Measurements from ENCODE around the gene TSHZ2. TPM values are rescaled to one million over a fixed set of nuclear protein-coding genes. Genes with fewer than 3 reads are reported as not detected.

TSHZ2 gene
- total RNA-seq, 1 experiment from 2014 or later = 0.07 TPM

- no peak for TF ChIP-seq SRF (IDR thresholded peaks at IDR 0.05; ENCODE audit: low read depth)
- TF ChIP-seq TCF7L2 (IDR thresholded peaks at IDR 0.05; ENCODE audit: borderline replicate concordance, extremely low read depth, insufficient read depth, insufficient read length) = no peak
- TF ChIP-seq POLR2AphosphoS5 (IDR thresholded peaks at IDR 0.05; ENCODE audit: low read depth, low read length) = no peak
- no peak for TF ChIP-seq ZFX (IDR thresholded peaks at IDR 0.05)
- no peak for TF ChIP-seq CBX3 (IDR thresholded peaks at IDR 0.05; ENCODE audit: low read depth)
- TF ChIP-seq JUND (IDR thresholded peaks at IDR 0.05) = no peak
- no peak for TF ChIP-seq SIN3A (IDR thresholded peaks at IDR 0.05; ENCODE audit: low read depth)
- TF ChIP-seq RAD21 (IDR thresholded peaks at IDR 0.05; ENCODE audit: low read depth) = no peak
Observed at GRCh38 chr20:53245574-53245973, 273.4 kb downstream of the TSHZ2 start (continued).

DNA sequence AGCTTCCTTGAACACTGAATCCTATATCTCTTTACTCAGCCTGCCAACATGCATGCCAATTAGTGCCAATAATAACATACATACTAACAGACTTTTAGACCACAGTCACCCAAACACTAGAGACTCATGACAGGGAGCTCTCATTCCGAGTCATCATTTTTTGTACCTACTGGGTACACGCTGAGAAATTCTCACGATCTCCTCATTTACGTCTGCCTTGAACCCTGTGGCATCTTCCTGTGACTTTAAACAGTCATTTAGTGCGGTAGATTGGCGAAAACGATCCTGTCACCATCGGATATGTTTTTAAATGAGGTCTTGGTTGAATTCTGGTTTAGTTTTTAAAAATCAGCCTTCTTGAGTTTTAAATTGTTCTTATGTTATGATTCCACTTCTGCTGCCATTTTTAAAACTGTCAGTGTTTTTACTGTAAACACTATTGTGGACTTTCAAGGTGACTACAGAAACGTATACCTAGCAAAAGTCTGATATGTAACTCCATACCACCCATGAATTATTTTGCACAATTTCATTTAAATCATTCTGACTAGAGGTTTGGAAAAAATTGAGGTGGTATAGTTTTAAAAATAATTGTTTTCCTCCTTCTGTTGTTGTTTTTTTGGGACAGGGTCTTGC is 275.4 kb downstream of the TSHZ2 start:
- no TSS peak for BruUV-seq (replicated peaks)
- RAD21 ChIA-PET (ENCODE audit: low non-redundant PET in 1 of 2, low total read pairs in 2 of 2, uncharacterized antibody in 2 of 2, unreplicated experiment in 2 of 2) = no interaction called here
- POLR2A ChIA-PET = interaction anchor here (0.5 kb wide), 1 partner anchor 274 kb away, joined by 4 read pairs; no protein-coding TSS in a partner anchor
- intact Hi-C loops (cut with micrococcal nuclease) = no loop called here
- Histone ChIP-seq H3K4me1 (ENCODE audit: control insufficient read depth in 1 of 2, insufficient read depth in 2 of 2, low read length in 2 of 2) (no peaks in the 10 kb centered on the region), H3K27me3 (ENCODE audit: insufficient read depth, low read length) (peaks cover 68% of the 10 kb centered on the region), H3K79me2 (ENCODE audit: insufficient read depth, low read length) (no peaks in the 10 kb centered on the region), H3K4me3 (replicated peaks in 1 of 2; ENCODE audit: low read depth in 1 of 2, low read length in 2 of 2) (no peak overlapping the region), H3K4me2 (ENCODE audit: low read length) (no peak overlapping the region), H3K9me2 (ENCODE audit: insufficient read depth) (no peaks in the 10 kb centered on the region), H3K9ac (ENCODE audit: low read length) (no peak overlapping the region), H2AFZ (ENCODE audit: low read depth, low read length, poor library complexity, severe bottlenecking) (no peak overlapping the region), H4K20me1 (ENCODE audit: insufficient read depth) (no peaks in the 10 kb centered on the region), H3K9me3 (ENCODE audit: control insufficient read depth in 1 of 2, insufficient read depth in 1 of 2, low read depth in 1 of 2, low read length in 2 of 2) (no peaks in the 10 kb centered on the region), H3K27ac (ENCODE audit: low read depth, low read length) (no peak overlapping the region), H3K36me3 (ENCODE audit: control insufficient read depth in 1 of 2, insufficient read depth in 2 of 2, low read length in 2 of 2) (no peaks in the 10 kb centered on the region)
- DNase-seq (ENCODE audit: low read depth, low spot score) (no peak), ATAC-seq (no peak)
- CTCF ChIA-PET = no interaction called here
- TF ChIP-seq RAD21 (IDR thresholded peaks at IDR 0.05; ENCODE audit: low read depth) (no peak), EZH2phosphoT487 (IDR thresholded peaks at IDR 0.05; ENCODE audit: borderline replicate concordance) (no peak), SP1 (IDR thresholded peaks at IDR 0.05; ENCODE audit: low read depth) (no peak), ZNF274 (IDR thresholded peaks at IDR 0.05; ENCODE audit: low read depth, low read length) (no peak), POLR2AphosphoS5 (IDR thresholded peaks at IDR 0.05; ENCODE audit: low read depth, low read length) (no peak), SIN3A (IDR thresholded peaks at IDR 0.05; ENCODE audit: low read depth) (no peak), CBX3 (IDR thresholded peaks at IDR 0.05; ENCODE audit: low read depth) (no peak), EGR1 (IDR thresholded peaks at IDR 0.05; ENCODE audit: low read depth) (no peak), TCF7L2 (IDR thresholded peaks at IDR 0.05; ENCODE audit: borderline replicate concordance, extremely low read depth, insufficient read depth, insufficient read length) (no peak), SRF (IDR thresholded peaks at IDR 0.05; ENCODE audit: low read depth) (no peak), ZBTB33 (IDR thresholded peaks at IDR 0.05; ENCODE audit: extremely low read depth, insufficient replicate concordance, low read length) (no peak), CEBPB (IDR thresholded peaks at IDR 0.05; ENCODE audit: low read depth) (no peak)
- TF ChIP-seq, protein P1, sequence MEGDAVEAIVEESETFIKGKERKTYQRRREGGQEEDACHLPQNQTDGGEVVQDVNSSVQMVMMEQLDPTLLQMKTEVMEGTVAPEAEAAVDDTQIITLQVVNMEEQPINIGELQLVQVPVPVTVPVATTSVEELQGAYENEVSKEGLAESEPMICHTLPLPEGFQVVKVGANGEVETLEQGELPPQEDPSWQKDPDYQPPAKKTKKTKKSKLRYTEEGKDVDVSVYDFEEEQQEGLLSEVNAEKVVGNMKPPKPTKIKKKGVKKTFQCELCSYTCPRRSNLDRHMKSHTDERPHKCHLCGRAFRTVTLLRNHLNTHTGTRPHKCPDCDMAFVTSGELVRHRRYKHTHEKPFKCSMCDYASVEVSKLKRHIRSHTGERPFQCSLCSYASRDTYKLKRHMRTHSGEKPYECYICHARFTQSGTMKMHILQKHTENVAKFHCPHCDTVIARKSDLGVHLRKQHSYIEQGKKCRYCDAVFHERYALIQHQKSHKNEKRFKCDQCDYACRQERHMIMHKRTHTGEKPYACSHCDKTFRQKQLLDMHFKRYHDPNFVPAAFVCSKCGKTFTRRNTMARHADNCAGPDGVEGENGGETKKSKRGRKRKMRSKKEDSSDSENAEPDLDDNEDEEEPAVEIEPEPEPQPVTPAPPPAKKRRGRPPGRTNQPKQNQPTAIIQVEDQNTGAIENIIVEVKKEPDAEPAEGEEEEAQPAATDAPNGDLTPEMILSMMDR (IDR thresholded peaks at IDR 0.05 in 2 of 3, conservative IDR thresholded peaks at IDR 0.05 in 1 of 3; ENCODE audit: borderline replicate concordance in 1 of 3, insufficient read depth in 1 of 3, low read depth in 2 of 3, low read length in 2 of 3) = no peak
- TF ChIP-seq, protein P2, sequence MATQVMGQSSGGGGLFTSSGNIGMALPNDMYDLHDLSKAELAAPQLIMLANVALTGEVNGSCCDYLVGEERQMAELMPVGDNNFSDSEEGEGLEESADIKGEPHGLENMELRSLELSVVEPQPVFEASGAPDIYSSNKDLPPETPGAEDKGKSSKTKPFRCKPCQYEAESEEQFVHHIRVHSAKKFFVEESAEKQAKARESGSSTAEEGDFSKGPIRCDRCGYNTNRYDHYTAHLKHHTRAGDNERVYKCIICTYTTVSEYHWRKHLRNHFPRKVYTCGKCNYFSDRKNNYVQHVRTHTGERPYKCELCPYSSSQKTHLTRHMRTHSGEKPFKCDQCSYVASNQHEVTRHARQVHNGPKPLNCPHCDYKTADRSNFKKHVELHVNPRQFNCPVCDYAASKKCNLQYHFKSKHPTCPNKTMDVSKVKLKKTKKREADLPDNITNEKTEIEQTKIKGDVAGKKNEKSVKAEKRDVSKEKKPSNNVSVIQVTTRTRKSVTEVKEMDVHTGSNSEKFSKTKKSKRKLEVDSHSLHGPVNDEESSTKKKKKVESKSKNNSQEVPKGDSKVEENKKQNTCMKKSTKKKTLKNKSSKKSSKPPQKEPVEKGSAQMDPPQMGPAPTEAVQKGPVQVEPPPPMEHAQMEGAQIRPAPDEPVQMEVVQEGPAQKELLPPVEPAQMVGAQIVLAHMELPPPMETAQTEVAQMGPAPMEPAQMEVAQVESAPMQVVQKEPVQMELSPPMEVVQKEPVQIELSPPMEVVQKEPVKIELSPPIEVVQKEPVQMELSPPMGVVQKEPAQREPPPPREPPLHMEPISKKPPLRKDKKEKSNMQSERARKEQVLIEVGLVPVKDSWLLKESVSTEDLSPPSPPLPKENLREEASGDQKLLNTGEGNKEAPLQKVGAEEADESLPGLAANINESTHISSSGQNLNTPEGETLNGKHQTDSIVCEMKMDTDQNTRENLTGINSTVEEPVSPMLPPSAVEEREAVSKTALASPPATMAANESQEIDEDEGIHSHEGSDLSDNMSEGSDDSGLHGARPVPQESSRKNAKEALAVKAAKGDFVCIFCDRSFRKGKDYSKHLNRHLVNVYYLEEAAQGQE (IDR thresholded peaks at IDR 0.05; ENCODE audit: low read depth) = no peak
- TF ChIP-seq, protein P3, sequence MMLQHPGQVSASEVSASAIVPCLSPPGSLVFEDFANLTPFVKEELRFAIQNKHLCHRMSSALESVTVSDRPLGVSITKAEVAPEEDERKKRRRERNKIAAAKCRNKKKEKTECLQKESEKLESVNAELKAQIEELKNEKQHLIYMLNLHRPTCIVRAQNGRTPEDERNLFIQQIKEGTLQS (IDR thresholded peaks at IDR 0.05) = no peak

Data from HCT116 (cell line).